ENCODE data around the gene PSMD1.
A peak's percentile ranks its signal among the peaks of the same experiment; 100 is the strongest.

PSMD1 gene

DNA sequence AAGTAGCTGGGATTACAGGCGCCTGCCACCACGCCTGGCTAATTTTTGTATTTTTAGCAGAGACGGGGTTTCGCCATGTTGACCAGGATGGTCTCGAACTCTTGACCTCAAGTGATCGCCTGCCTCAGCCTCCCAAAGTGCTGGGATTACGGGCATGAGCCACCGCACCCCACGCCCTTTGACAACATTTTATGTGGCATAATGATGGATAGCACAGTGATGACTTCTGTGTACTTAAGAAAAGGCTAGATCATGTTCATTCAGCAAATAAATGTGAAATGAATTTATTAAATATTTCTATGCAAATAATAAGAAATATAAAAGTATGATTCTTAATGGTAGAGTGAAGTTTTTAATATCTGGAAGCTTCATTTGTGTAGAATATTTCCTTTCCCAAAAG is 70.8 kb downstream of the PSMD1 start:
- TF ChIP-seq, protein P1, sequence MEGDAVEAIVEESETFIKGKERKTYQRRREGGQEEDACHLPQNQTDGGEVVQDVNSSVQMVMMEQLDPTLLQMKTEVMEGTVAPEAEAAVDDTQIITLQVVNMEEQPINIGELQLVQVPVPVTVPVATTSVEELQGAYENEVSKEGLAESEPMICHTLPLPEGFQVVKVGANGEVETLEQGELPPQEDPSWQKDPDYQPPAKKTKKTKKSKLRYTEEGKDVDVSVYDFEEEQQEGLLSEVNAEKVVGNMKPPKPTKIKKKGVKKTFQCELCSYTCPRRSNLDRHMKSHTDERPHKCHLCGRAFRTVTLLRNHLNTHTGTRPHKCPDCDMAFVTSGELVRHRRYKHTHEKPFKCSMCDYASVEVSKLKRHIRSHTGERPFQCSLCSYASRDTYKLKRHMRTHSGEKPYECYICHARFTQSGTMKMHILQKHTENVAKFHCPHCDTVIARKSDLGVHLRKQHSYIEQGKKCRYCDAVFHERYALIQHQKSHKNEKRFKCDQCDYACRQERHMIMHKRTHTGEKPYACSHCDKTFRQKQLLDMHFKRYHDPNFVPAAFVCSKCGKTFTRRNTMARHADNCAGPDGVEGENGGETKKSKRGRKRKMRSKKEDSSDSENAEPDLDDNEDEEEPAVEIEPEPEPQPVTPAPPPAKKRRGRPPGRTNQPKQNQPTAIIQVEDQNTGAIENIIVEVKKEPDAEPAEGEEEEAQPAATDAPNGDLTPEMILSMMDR (IDR thresholded peaks at IDR 0.05; ENCODE audit: low read depth, low read length, missing control alignments), result no peak
- H3K4me3 ChIP-seq (replicated peaks; ENCODE audit: low read depth, low read length), result no peak overlapping the region
- DNase-seq (ENCODE audit: extremely low read depth, low read depth), result no peak

- H3K4me3 ChIP-seq (replicated peaks; ENCODE audit: low read depth, low read length), result no peak overlapping the region
- TF ChIP-seq, protein P1 (IDR thresholded peaks at IDR 0.05; ENCODE audit: low read depth, low read length, missing control alignments), result no peak
- no peak for DNase-seq (ENCODE audit: extremely low read depth, low read depth)
Observed at GRCh38 chr2:231127936-231128335, 71.3 kb downstream of the PSMD1 start.

GRCh38 chr2:231128541-231128940 is 71.9 kb downstream of the PSMD1 start:
- no peak overlapping the region for H3K4me3 ChIP-seq (replicated peaks; ENCODE audit: low read depth, low read length)
- TF ChIP-seq, protein P1 (IDR thresholded peaks at IDR 0.05; ENCODE audit: low read depth, low read length, missing control alignments), result no peak
- DNase-seq (ENCODE audit: extremely low read depth, low read depth), result no peak

DNA sequence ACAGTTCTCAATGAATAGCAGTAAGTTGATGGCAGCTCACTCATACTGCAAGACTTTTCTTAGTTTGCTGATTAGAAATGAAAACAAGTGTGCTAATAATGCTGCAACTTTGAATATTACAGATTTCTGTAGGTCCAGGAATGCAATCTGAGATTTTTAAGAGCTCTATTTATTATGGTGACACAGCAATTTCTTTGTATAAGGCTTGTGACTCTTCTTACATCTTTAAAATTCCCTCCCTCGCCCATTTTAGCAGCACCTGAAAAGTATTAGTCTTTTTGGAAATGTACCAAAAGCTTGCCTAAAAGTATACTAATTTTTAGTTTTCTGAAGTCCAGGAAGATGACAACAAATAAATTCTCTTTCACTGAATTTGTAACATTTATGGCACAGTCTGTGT is 72.5 kb downstream of the PSMD1 start:
- TF ChIP-seq, protein P1 (IDR thresholded peaks at IDR 0.05; ENCODE audit: low read depth, low read length, missing control alignments), result no peak
- no peak for DNase-seq (ENCODE audit: extremely low read depth, low read depth)
- H3K4me3 ChIP-seq (replicated peaks; ENCODE audit: low read depth, low read length), result no peak overlapping the region

GRCh38 chr2:231130336-231131056 is 73.8 kb downstream of the PSMD1 start:
- no peak overlapping the region for H3K4me3 ChIP-seq (replicated peaks; ENCODE audit: low read depth, low read length)
- DNase-seq (ENCODE audit: extremely low read depth, low read depth), result no peak
- TF ChIP-seq, protein P1 (IDR thresholded peaks at IDR 0.05; ENCODE audit: low read depth, low read length, missing control alignments), result no peak

DNA sequence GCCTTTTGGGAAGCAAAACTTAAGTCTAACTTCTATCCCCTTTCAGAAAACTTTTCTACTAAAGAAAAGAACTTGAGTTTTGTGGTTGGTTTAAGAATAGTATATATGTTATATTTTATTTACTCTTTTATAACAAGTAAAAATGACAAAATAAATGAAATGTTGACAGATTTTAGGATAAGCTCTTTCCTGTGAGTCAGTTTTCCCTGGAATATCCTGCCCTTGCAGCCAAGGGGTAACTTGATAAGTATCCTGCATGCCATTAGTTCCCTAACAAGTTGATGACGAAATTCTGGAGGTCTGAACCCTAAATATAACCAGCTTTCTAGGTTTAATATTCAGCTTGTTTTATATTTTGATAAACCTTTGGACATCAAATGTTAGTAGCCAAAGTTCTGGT is 75.5 kb downstream of the PSMD1 start:
- H3K4me3 ChIP-seq (replicated peaks; ENCODE audit: low read depth, low read length), result no peak overlapping the region
- TF ChIP-seq, protein P1 (IDR thresholded peaks at IDR 0.05; ENCODE audit: low read depth, low read length, missing control alignments), result no peak
- DNase-seq (ENCODE audit: extremely low read depth, low read depth), result peak; percentile 50

Data from HFF-Myc (cell line).